Mesenteric fat pad (tissue), 1 donor: ENCODE results near the gene TNFRSF4. TPM values are rescaled to one million over a fixed set of nuclear protein-coding genes. Genes with fewer than 3 reads are reported as not detected.

ENCODE experiments used
- DNase-seq: peaks from one replicate; pipeline ENCODE4 v3.0.0-alpha.2; 2020; ENCODE audit warnings: low spot score
- total RNA-seq: library from RNA; stranded (reverse); fragmentation: NEBNext Ultra II Directional; extraction: Animal tissue kit (Norgen Biotek cat#: 25700); gene quantifications from one replicate; pipeline ENCODE4 v1.2.1, GENCODE V29; 2021
- donor health status: DM: yes; HTN: yes; CAD: no.

The TNFRSF4 gene
- total RNA-seq, 1 donor from 2014 or later, result 10.7 TPM

GRCh38 chr1:1171161-1171545 lies 42.8 kb downstream of the TNFRSF4 start:
- DNase-seq, result no peak

GRCh38 chr1:1170215-1171091 lies 43.5 kb downstream of the TNFRSF4 start:
- no peak for DNase-seq

GRCh38 chr1:1169429-1170214 lies 44.3 kb downstream of the TNFRSF4 start:
- DNase-seq, result no peak

- no peak for DNase-seq
Observed at GRCh38 chr1:1168451-1169411, 45.2 kb downstream of the TNFRSF4 start.

GRCh38 chr1:1167841-1168450 lies 46.0 kb downstream of the TNFRSF4 start:
- no peak for DNase-seq

- no peak for DNase-seq
Observed at GRCh38 chr1:1167398-1167821, 46.5 kb downstream of the TNFRSF4 start.

GRCh38 chr1:1166642-1167397 lies 47.1 kb downstream of the TNFRSF4 start:
- DNase-seq, result no peak

- DNase-seq, result no peak
Observed at GRCh38 chr1:1165900-1166421, 48.0 kb downstream of the TNFRSF4 start.

- DNase-seq, result no peak
Observed at GRCh38 chr1:1165485-1165884, 48.5 kb downstream of the TNFRSF4 start.

GRCh38 chr1:1164701-1165451 lies 49.1 kb downstream of the TNFRSF4 start:
- no peak for DNase-seq

GRCh38 chr1:1164361-1164700 lies 49.6 kb downstream of the TNFRSF4 start:
- DNase-seq, result no peak

- DNase-seq, result no peak
Observed at GRCh38 chr1:1163538-1164070, 50.3 kb downstream of the TNFRSF4 start.

GRCh38 chr1:1162597-1163537 lies 51.1 kb downstream of the TNFRSF4 start:
- DNase-seq, result no peak

- DNase-seq, result no peak
Observed at GRCh38 chr1:1161683-1162079, 52.3 kb downstream of the TNFRSF4 start.
